Measurements from ENCODE around the gene VWA1. TPM values are rescaled to one million over a fixed set of nuclear protein-coding genes. Genes with fewer than 3 reads are reported as not detected.
"Not testable (repeated sequence)": the region's sequence is repeated elsewhere in the genome, so short reads cannot be mapped to it uniquely, and the experiment has no call there.

VWA1 gene
- total RNA-seq, 1 experiment from 2014 or later: 5.6 TPM

- DNase-seq (ENCODE audit: low read depth): no peak
Measured at GRCh38 chr1:1435911-1436629, 580 bp downstream of the VWA1 start.

GRCh38 chr1:1436630-1437032 lies 1.1 kb downstream of the VWA1 start:
- DNase-seq (ENCODE audit: low read depth): no peak

- no peak for DNase-seq (ENCODE audit: low read depth)
Measured at GRCh38 chr1:1437033-1437903, 1.8 kb downstream of the VWA1 start.

GRCh38 chr1:1437904-1438376 lies 2.5 kb downstream of the VWA1 start:
- peak; percentile 33 for DNase-seq (ENCODE audit: low read depth)

- no peak for DNase-seq (ENCODE audit: low read depth)
Measured at GRCh38 chr1:1438531-1439381, 3.3 kb downstream of the VWA1 start.

- DNase-seq (ENCODE audit: low read depth): no peak
Measured at GRCh38 chr1:1439546-1440261, 4.2 kb downstream of the VWA1 start.

- DNase-seq (ENCODE audit: low read depth): no peak
Measured at GRCh38 chr1:1440262-1441001, 4.9 kb downstream of the VWA1 start.

GRCh38 chr1:1441002-1441888 lies 5.8 kb downstream of the VWA1 start:
- no peak for DNase-seq (ENCODE audit: low read depth)

- DNase-seq (ENCODE audit: low read depth): no peak
Measured at GRCh38 chr1:1442069-1442770, 6.7 kb downstream of the VWA1 start.

- not testable (repeated sequence) for DNase-seq (ENCODE audit: low read depth)
Measured at GRCh38 chr1:1446631-1447030, 11.1 kb downstream of the VWA1 start.

GRCh38 chr1:1449099-1449739 lies 13.7 kb downstream of the VWA1 start, which contains the start of gene ATAD3C:
TSS of gene ATAD3C (plus strand) at chr1:1449689. CDS start at chr1:1450684, 995 bp downstream.
- DNase-seq (ENCODE audit: low read depth): no peak

- DNase-seq (ENCODE audit: low read depth): not testable (repeated sequence)
Measured at GRCh38 chr1:1450616-1451015, 15.1 kb downstream of the VWA1 start.

GRCh38 chr1:1451696-1452364 lies 16.3 kb downstream of the VWA1 start:
- DNase-seq (ENCODE audit: low read depth): no peak

- DNase-seq (ENCODE audit: low read depth): not testable (repeated sequence)
Measured at GRCh38 chr1:1452365-1452739, 16.9 kb downstream of the VWA1 start.

- DNase-seq (ENCODE audit: low read depth): no peak
Measured at GRCh38 chr1:1452882-1453281, 17.4 kb downstream of the VWA1 start.

GRCh38 chr1:1454286-1455056 lies 19.0 kb downstream of the VWA1 start:
- DNase-seq (ENCODE audit: low read depth): not testable (repeated sequence)

GRCh38 chr1:1455366-1455884 lies 19.9 kb downstream of the VWA1 start:
- DNase-seq (ENCODE audit: low read depth): no peak
